SU-DHL-6 (cell line): ENCODE results near the gene PDE9A.

Experiments used
- H2AFZ ChIP-seq: fragments of 200-600 bp; sonication (generic); 2 replicates; pipeline ENCODE4 v1.6.1; 2014; ENCODE audit warnings: low read depth, mild to moderate bottlenecking, moderate library complexity, mixed read lengths, antibody characterized with exemption, low read length; ENCODE audit not compliant: severe bottlenecking
- H3F3A ChIP-seq: fragments of 200-600 bp; shearing (Covaris generic); 2 replicates; pipeline ENCODE4 v1.6.0; 2016; ENCODE audit warnings: antibody characterized with exemption, mild to moderate bottlenecking; ENCODE audit not compliant: insufficient read depth
- H3K27ac ChIP-seq: fragments of 200-600 bp; sonication (generic); 2 replicates; pipeline ENCODE4 v1.5.1; 2016; ENCODE audit warnings: low read depth, mild to moderate bottlenecking, low read length, moderate library complexity, mixed read lengths
- H3K27me3 ChIP-seq: fragments of 200-600 bp; sonication (generic), shearing (Covaris generic); 2 replicates; pipeline ENCODE4 v1.6.0; 2014; ENCODE audit warnings: mild to moderate bottlenecking, low read length
- H3K36me3 ChIP-seq: fragments of 200-600 bp; sonication (generic); 2 replicates; pipeline ENCODE4 v1.6.1; 2014; ENCODE audit warnings: mild to moderate bottlenecking, low read length, mixed read lengths
- H3K4me2 ChIP-seq: fragments of 300-600, 200-600 bp; shearing (Covaris generic), sonication (generic); 2 replicates; pipeline ENCODE4 v1.6.0; 2014; ENCODE audit warnings: low read length, low read depth, mild to moderate bottlenecking; ENCODE audit not compliant: poor library complexity, severe bottlenecking
- H3K4me3 ChIP-seq: fragments of 200-600 bp; sonication (generic); 2 replicates; pipeline ENCODE4 v1.5.1; 2014; ENCODE audit warnings: antibody characterized with exemption, low read length, mild to moderate bottlenecking, mixed read lengths; ENCODE audit not compliant: insufficient read depth, poor library complexity, severe bottlenecking
- H3K79me2 ChIP-seq: fragments of 200-600 bp; sonication (generic); 2 replicates; pipeline ENCODE4 v1.6.1; 2014; ENCODE audit warnings: mild to moderate bottlenecking, low read length, moderate library complexity; ENCODE audit not compliant: insufficient read depth
- H3K9ac ChIP-seq: fragments of 200-600 bp; sonication (generic); 2 replicates; pipeline ENCODE4 v1.7.0; 2014; ENCODE audit warnings: mild to moderate bottlenecking, low read length
- H3K9me2 ChIP-seq: fragments of 200-600 bp; sonication (generic); replicated peaks from 2 replicates; pipeline ENCODE4 v1.6.1; 2014; ENCODE audit warnings: low read length; ENCODE audit not compliant: insufficient read depth
- H3K9me3 ChIP-seq: fragments of 200-600 bp; sonication (generic); 2 replicates; pipeline ENCODE4 v1.6.1; 2014; ENCODE audit warnings: low read length, mixed read lengths; ENCODE audit not compliant: insufficient read depth
- H4K20me1 ChIP-seq: fragments of 200-600 bp; sonication (generic); 2 replicates; pipeline ENCODE4 v1.6.1; 2014; ENCODE audit warnings: low read depth, mild to moderate bottlenecking, antibody characterized with exemption, low read length, moderate library complexity, mixed read lengths
- CTCF ChIP-seq: fragments of 200-600 bp; sonication (generic); IDR thresholded peaks from one replicate; pipeline ENCODE4 v1.5.1; 2017; ENCODE audit warnings: antibody characterized with exemption, mild to moderate bottlenecking, low read length, moderate library complexity; ENCODE audit not compliant: insufficient read depth, poor library complexity, severe bottlenecking
- EZH2phosphoT487 ChIP-seq: fragments of 200-600 bp; sonication (generic), shearing (Covaris generic); conservative IDR thresholded peaks from 2 replicates; pipeline ENCODE4 v1.6.1; 2018; ENCODE audit warnings: mild to moderate bottlenecking, antibody characterized with exemption, low read length, moderate library complexity, mixed read lengths

Gene PDE9A

GRCh38 chr21:42666925-42667324 lies 13.5 kb downstream of the PDE9A start:
- H3K27ac ChIP-seq: no peak overlapping the region
- H3F3A ChIP-seq: 0 out of 2 replicates have a peak, but pooled peaks cover 1% of the 10 kb centered on the region
- H3K4me3 ChIP-seq: no peak overlapping the region
- no peaks in the 10 kb centered on the region for H3K36me3 ChIP-seq
- no peaks in the 10 kb centered on the region for H3K79me2 ChIP-seq
- TF ChIP-seq CTCF (no peak), EZH2phosphoT487 (no peak)
- no peaks in the 10 kb centered on the region for H3K9me2 ChIP-seq
- H3K4me2 ChIP-seq: no peak overlapping the region
- no peaks in the 10 kb centered on the region for H3K9me3 ChIP-seq
- no peak overlapping the region for H3K9ac ChIP-seq
- H3K27me3 ChIP-seq: no peaks in the 10 kb centered on the region
- H4K20me1 ChIP-seq: no peaks in the 10 kb centered on the region; the same call in 1 of the 2 replicates
- H2AFZ ChIP-seq: no peak overlapping the region

GRCh38 chr21:42668298-42668992 lies 15.0 kb downstream of the PDE9A start:
- H3K4me2 ChIP-seq: no peak overlapping the region
- H3K4me3 ChIP-seq: no peak overlapping the region
- no peak overlapping the region for H3K27ac ChIP-seq
- no peaks in the 10 kb centered on the region for H3K27me3 ChIP-seq
- H3K9me3 ChIP-seq: no peaks in the 10 kb centered on the region
- TF ChIP-seq CTCF (no peak), EZH2phosphoT487 (no peak)
- no peaks in the 10 kb centered on the region; the same call in 1 of the 2 replicates for H4K20me1 ChIP-seq
- no peak overlapping the region for H3K9ac ChIP-seq
- H3K79me2 ChIP-seq: no peaks in the 10 kb centered on the region
- no peaks in the 10 kb centered on the region for H3F3A ChIP-seq
- no peak overlapping the region for H2AFZ ChIP-seq
- no peaks in the 10 kb centered on the region for H3K9me2 ChIP-seq
- H3K36me3 ChIP-seq: no peaks in the 10 kb centered on the region

GRCh38 chr21:42669041-42669440 lies 15.6 kb downstream of the PDE9A start:
- Histone ChIP-seq H4K20me1 (no peaks in the 10 kb centered on the region; the same call in 1 of the 2 replicates), H3K9ac (no peak overlapping the region), H3K79me2 (no peaks in the 10 kb centered on the region), H3K4me2 (no peak overlapping the region), H3K27ac (no peak overlapping the region), H3K9me3 (no peaks in the 10 kb centered on the region), H3K9me2 (no peaks in the 10 kb centered on the region), H3K27me3 (no peaks in the 10 kb centered on the region), H3F3A (no peaks in the 10 kb centered on the region), H3K36me3 (no peaks in the 10 kb centered on the region), H2AFZ (no peak overlapping the region), H3K4me3 (no peak overlapping the region)
- TF ChIP-seq EZH2phosphoT487: no peak
- TF ChIP-seq CTCF: no peak
